NCI-H1092 treated with DMSO at 0.1 percent for 48 hours (cell line): Measurements from ENCODE around the gene NLRP7.
"Not testable (repeated sequence)": the region's sequence is repeated elsewhere in the genome, so short reads cannot be mapped to it uniquely, and the experiment has no call there.

Experiments used
- DNase-seq: peaks from one replicate; lab custom pipeline; 2025; lab: John Stamatoyannopoulos, UW

Gene NLRP7

DNA sequence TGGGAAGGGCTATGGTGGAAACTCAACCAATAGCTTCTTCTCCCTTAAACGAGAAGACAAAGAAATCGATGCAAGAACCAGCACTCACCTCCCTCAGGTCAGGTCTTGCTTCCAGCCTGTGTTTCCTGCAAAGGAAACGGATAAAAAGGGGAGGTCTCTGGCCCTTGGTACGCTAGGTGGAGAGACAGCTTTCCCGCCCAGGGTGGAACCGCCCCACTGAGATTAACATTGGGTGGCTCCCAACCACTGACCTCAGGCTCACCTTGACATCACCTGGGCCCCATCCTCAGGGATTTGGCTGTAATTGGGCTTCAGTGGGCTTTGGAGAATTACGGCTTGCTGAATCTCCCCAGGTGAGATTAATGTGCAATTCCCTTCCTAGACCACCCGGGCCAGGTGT lies at the start of gene NLRP7:
TSS of gene NLRP7 (minus strand) at position 150 of the 400 bp plus-strand sequence.
- no peak for DNase-seq

GRCh38 chr19:54995561-54995960 lies 48.2 kb upstream of the NLRP7 start:
- DNase-seq, result no peak

- DNase-seq, result not testable (repeated sequence)
Measured at GRCh38 chr19:54989531-54989930, 42.2 kb upstream of the NLRP7 start.

DNA sequence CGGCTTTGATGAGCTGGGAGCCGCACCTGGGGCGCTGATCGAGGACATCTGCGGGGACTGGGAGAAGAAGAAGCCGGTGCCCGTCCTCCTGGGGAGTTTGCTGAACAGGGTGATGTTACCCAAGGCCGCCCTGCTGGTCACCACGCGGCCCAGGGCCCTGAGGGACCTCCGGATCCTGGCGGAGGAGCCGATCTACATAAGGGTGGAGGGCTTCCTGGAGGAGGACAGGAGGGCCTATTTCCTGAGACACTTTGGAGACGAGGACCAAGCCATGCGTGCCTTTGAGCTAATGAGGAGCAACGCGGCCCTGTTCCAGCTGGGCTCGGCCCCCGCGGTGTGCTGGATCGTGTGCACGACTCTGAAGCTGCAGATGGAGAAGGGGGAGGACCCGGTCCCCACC lies 35.2 kb upstream of the NLRP7 start:
- not testable (repeated sequence) for DNase-seq

DNA sequence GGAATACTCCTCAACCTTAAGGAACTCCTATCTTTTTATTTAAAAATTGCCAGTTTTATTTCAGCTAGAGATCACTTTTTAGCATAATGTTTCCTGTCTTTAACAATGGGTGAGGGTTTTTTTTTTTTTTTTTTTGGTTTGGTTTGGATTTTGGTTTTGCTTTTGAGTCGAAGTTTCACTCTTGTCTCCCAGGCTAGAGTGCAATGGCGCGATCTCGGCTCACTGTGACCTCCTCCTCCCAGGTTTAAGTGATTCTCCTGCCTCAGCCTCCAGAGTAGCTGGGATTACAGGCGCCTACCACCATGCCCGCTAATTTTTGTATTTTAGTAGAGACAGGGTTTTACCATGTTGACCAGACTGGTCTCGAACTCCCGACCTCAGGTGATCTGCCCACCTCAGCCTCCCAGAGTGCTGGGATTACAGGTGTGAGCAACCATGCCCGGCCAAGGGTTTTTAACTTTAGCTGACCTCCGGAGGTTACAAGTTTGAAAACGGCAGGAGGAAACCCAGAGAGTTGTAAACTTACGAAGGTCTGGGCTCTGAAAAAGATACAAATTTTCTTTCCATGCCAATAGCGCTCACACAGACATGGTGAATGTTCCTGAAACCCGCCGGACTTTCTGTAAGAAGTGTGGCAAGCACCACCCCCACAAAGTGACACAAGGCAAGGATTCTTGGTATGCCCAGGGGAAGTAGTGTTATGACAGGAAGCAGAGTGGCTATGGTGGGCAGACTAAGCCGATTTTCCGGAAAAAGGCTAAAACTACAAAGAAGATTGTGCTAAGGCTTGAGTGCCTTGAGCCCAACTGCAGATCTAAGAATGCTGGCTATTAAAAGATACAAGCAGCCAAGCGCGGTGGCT lies 26.1 kb upstream of the NLRP7 start:
- not testable (repeated sequence) for DNase-seq

DNA sequence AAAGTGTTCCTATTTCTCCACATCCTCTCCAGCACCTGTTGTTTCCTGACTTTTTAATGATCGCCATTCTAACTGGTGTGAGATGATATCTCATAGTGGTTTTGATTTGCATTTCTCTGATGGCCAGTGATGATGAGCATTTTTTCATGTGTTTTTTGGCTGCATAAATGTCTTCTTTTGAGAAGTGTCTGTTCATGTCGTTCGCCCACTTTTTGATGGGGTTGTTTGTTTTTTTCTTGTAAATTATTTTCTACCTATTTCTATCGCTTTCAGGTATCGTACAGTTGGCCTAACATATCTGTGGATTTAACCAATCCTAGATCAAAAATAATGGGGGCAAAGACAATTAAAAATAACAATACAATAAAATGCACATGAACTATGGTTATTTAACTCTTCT lies 24.1 kb upstream of the NLRP7 start:
- not testable (repeated sequence) for DNase-seq

- DNase-seq, result no peak
Measured at GRCh38 chr19:54969647-54970046, 22.3 kb upstream of the NLRP7 start.

DNA sequence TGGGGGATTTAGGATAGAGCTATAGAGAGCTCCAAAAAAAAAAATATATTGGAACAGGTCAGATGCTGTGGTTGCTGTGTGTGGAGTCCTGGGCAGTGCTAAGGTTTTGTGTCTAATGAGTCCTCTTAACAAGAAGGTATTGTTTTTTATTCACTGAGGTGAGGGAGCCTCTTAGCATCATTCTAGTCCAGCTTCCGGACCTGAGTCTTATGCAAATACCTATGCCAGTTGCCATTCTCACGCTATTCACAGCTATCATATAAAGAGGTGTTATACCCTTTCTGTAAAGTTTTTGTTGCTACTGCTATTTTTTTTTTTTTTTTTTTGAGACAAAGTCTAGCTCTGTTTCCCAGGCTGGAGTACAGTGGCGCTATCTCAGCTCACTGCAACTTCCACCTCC lies 20.3 kb upstream of the NLRP7 start:
- DNase-seq, result no peak

GRCh38 chr19:54965055-54965454 lies 17.7 kb upstream of the NLRP7 start:
- DNase-seq, result not testable (repeated sequence)

DNA sequence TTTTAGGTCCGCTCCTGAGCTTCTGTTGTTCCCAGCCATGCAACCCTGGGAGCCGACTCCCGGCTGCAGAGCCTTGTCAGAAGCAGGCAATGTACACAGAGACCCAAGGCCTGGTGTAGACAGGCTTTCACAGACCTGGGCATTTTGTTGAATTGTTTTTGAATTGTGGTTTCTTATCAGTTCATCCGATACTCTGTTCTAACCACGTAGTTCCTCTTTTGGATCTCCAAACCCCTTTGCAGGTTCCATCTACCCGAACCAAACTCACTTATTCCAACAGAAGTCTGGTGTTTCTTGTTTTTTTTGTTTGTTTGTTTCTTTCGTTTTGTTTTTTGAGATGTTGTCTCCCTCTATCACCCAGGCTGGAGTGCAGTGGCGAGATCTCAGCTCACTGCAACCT lies 12.5 kb upstream of the NLRP7 start:
- DNase-seq, result no peak

DNA sequence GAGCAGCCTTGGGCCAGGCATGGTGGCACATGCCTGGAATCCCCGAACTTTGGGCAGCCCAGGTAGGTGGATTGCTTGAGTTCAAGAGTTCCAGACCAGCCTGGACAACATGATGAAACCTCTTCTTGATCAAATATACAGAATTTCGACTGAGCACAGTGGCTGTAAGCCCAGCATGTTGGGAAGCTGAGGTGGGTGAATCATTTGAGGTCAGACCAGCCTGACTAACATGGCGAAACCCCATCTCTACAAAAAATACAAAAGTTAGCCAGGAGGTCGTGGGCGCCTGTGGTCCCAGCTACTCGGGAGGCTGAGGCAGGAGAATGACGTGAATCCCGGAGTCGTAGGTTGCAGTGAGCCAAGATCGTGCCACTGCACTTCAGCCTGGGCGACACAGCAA lies 8.0 kb upstream of the NLRP7 start:
- DNase-seq, result no peak

DNA sequence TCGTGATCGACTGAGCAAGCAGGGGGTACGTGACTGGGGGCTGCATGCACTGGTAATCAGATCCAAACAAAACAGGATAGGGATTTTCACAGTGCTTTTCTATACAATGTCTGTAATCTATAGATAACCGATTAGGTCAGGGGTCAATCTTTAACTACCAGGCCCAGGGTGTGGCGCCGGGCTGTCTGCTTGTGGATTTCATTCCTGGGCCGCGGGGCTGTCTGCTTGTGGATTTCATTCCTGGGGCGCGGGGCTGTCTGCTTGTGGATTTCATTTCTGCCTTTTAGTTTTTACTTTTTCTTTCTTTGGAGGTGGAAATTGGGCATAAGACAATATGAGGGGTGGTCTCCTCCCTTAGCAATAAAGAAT lies 6.0 kb upstream of the NLRP7 start:
- DNase-seq, result not testable (repeated sequence)

GRCh38 chr19:54952591-54953344 lies 5.4 kb upstream of the NLRP7 start:
- DNase-seq, result no peak

GRCh38 chr19:54950580-54950979 lies 3.2 kb upstream of the NLRP7 start:
- DNase-seq, result not testable (repeated sequence)

DNA sequence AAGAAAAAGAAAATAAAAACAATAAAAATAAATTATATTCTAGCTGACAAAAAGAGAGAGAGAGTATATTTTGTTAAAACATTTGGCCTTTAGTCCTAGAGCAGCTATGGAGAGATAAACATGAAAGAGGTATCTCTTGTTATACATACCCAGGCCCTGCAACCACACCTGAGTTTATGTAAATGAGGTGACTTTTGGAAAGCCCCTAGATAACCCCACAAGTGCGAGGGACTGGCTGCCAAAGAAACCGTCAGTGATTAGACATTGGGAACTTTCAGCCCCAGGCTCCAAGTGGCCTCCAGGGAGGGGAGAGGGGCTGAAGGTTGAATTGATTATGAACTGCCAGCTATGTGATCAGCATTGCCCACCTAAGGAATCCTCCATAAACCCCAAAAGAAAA lies 2.1 kb upstream of the NLRP7 start:
- DNase-seq, result no peak

- not testable (repeated sequence) for DNase-seq
Measured at GRCh38 chr19:54943772-54944361, 3.5 kb downstream of the NLRP7 start.

DNA sequence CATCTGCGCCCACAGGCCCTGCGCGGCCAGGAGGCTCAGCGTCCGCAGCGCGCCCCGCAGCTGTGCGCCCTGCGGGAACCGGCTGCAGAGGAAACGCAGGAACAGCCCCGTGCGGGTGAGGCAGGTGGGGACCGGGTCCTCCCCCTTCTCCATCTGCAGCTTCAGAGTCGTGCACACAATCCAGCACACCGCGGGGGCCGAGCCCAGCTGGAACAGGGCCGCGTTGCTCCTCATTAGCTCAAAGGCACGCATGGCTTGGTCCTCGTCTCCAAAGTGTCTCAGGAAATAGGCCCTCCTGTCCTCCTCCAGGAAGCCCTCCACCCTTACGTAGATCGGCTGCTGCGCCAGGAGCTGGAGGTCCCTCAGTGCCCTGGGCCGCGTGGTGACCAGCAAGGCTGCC lies 7.8 kb downstream of the NLRP7 start:
- not testable (repeated sequence) for DNase-seq

- DNase-seq, result no peak
Measured at GRCh38 chr19:54938906-54939305, 8.4 kb downstream of the NLRP7 start.

DNA sequence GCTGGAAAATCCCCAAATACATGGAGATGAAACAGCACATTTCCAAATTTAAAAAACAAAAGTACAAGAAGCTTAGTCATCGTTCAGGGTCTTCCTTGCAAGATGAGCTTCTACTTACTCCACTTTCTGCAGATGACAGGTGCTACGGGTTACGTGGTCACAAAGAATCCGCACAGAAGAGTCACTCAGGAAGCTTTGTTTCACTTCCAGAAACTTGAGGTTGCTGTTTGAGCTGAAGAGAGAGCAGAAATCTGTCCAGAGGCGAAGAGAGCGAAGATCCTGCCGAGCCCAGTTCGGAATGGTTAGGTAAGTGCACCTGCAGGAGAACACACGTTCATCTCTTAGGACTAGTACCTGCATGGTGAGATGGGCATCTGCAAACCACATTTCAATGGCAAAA lies 9.4 kb downstream of the NLRP7 start:
- DNase-seq, result no peak

GRCh38 chr19:54928299-54928698 lies 19.0 kb downstream of the NLRP7 start:
- DNase-seq, result no peak

DNA sequence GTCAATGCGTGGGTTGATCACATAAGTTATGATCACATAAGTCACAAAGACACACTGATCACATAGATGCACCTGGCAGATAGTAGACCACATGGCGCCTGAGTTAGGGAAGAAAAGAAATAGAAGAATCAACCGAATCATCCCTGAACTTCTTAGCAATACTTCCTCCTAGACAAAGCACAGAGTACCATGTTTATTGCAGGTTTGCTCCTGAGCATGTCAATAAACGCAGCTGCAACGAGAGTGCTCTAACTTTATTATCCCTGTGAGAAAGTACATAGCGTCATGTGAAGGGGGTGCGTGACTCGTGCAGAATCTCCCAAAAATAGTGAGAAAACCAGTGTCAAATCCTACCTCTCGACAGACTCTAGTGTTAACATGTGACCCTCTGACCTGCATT lies 24.1 kb downstream of the NLRP7 start:
- DNase-seq, result no peak

DNA sequence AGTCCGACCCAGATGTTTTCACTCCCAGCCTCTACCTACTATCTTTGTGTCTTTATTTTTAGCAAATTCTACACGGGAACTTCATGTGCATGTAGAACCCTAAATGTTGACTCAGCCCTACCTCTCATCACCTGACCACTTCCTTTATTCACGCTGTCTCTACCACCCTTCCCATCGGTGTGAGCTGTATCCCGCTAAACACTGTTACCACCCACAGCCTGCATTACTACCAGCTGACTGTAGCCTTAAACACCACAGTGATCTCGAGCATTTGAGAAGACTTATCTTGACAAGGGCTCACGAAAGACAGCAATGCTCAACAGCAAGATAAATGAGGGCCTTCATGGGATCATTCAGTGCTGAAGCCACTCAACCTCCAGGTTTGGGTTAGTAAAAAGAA lies 26.2 kb downstream of the NLRP7 start:
- no peak for DNase-seq
